ENCODE results near the gene ROBO1.
"Not testable (repeated sequence)": the region's sequence is repeated elsewhere in the genome, so short reads cannot be mapped to it uniquely, and the experiment has no call there.

Gene ROBO1

GRCh38 chr3:78895528-78895927 lies 872.3 kb downstream of the ROBO1 start:
- DNase-seq, result no peak

GRCh38 chr3:78894787-78895186 lies 873.0 kb downstream of the ROBO1 start:
- no peak for DNase-seq

- no peak for DNase-seq
These were observed 874.6 kb downstream of the ROBO1 start for GRCh38 chr3:78893161-78893560.

- no peak for DNase-seq
These were observed 878.5 kb downstream of the ROBO1 start for GRCh38 chr3:78889348-78889747.

GRCh38 chr3:78888635-78889034 lies 879.2 kb downstream of the ROBO1 start:
- no peak for DNase-seq

- no peak for DNase-seq
These were observed 880.2 kb downstream of the ROBO1 start for GRCh38 chr3:78887547-78888011.

- no peak for DNase-seq
These were observed 880.8 kb downstream of the ROBO1 start for GRCh38 chr3:78887029-78887428.

- DNase-seq, result not testable (repeated sequence)
These were observed 883.2 kb downstream of the ROBO1 start for GRCh38 chr3:78884567-78884966.

GRCh38 chr3:78882251-78882650 lies 885.5 kb downstream of the ROBO1 start:
- DNase-seq, result no peak

- no peak for DNase-seq
These were observed 886.3 kb downstream of the ROBO1 start for GRCh38 chr3:78881501-78881900.

- no peak for DNase-seq
These were observed 887.0 kb downstream of the ROBO1 start for GRCh38 chr3:78880603-78881461.

GRCh38 chr3:78879295-78879860 lies 888.4 kb downstream of the ROBO1 start:
- no peak for DNase-seq

GRCh38 chr3:78878789-78879188 lies 889.0 kb downstream of the ROBO1 start:
- no peak for DNase-seq

- no peak for DNase-seq
These were observed 889.8 kb downstream of the ROBO1 start for GRCh38 chr3:78878011-78878410.

- DNase-seq, result no peak
These were observed 891.9 kb downstream of the ROBO1 start for GRCh38 chr3:78875851-78876250.

GRCh38 chr3:78875436-78875835 lies 892.4 kb downstream of the ROBO1 start:
- DNase-seq, result no peak

GRCh38 chr3:78873641-78874040 lies 894.2 kb downstream of the ROBO1 start:
- DNase-seq, result no peak

GRCh38 chr3:78872195-78872594 lies 895.6 kb downstream of the ROBO1 start:
- DNase-seq, result no peak

GRCh38 chr3:78871048-78871447 lies 896.8 kb downstream of the ROBO1 start:
- no peak for DNase-seq

- DNase-seq, result no peak
These were observed 897.3 kb downstream of the ROBO1 start for GRCh38 chr3:78870484-78870883.

- DNase-seq, result no peak
These were observed 899.2 kb downstream of the ROBO1 start for GRCh38 chr3:78868570-78868969.

GRCh38 chr3:78867409-78868372 lies 900.1 kb downstream of the ROBO1 start:
- DNase-seq, result no peak

Measured in stimulated activated CD4-positive, alpha-beta T cell treated with anti-CD3 and anti-CD28 coated beads, Interleukin-2, amount 100 ng/mL, for 48 hours (primary cell).